Endodermal cell (in vitro differentiated cells): Measurements from ENCODE around the gene NPLOC4. TPM values are rescaled to one million over a fixed set of nuclear protein-coding genes. Genes with fewer than 3 reads are reported as not detected.

ENCODE experiments used
- DNase-seq: peaks from one replicate; pipeline ENCODE4 v3.0.0-alpha.2; 2017
- H3K27ac ChIP-seq: 2 replicates; pipeline ENCODE4 v1.5.1; 2013; ENCODE audit warnings: mild to moderate bottlenecking, low read depth, low read length, moderate library complexity
- H3K27me3 ChIP-seq: 2 replicates; pipeline ENCODE4 v1.6.1; 2013; ENCODE audit warnings: mild to moderate bottlenecking, low read length, moderate library complexity; ENCODE audit not compliant: insufficient read depth, control insufficient read depth, poor library complexity, severe bottlenecking
- H3K36me3 ChIP-seq: 2 replicates; pipeline ENCODE4 v1.7.0; 2013; ENCODE audit warnings: mild to moderate bottlenecking, low read length, moderate library complexity; ENCODE audit not compliant: control insufficient read depth, insufficient read depth
- H3K4me1 ChIP-seq: one replicate; pipeline ENCODE4 v1.7.0; 2013; ENCODE audit warnings: low read length; ENCODE audit not compliant: control insufficient read depth, insufficient read depth
- H3K4me3 ChIP-seq: 2 replicates; pipeline ENCODE4 v1.5.1; 2013; ENCODE audit warnings: mild to moderate bottlenecking, low read length, moderate library complexity
- H3K9ac ChIP-seq: 2 replicates; pipeline ENCODE4 v1.6.1; 2013; ENCODE audit warnings: mild to moderate bottlenecking, low read length, moderate library complexity; ENCODE audit not compliant: poor library complexity, severe bottlenecking; ENCODE audit errors: extremely low read depth
- H3K9me3 ChIP-seq: 2 replicates; pipeline ENCODE4 v1.6.1; 2013; ENCODE audit warnings: mild to moderate bottlenecking, low read length, moderate library complexity; ENCODE audit not compliant: control insufficient read depth
- H3K27ac Mint-ChIP-seq: 2 replicates; pipeline ENCODE4 v1.8.0; 2020; ENCODE audit warnings: mixed read lengths
- H3K27me3 Mint-ChIP-seq: 2 replicates; pipeline ENCODE4 v1.8.0; 2021; ENCODE audit warnings: mild to moderate bottlenecking, mixed read lengths; ENCODE audit not compliant: insufficient read depth
- H3K36me3 Mint-ChIP-seq: 2 replicates; pipeline ENCODE4 v1.8.0; 2020; ENCODE audit warnings: low read depth, mixed read lengths
- H3K4me1 Mint-ChIP-seq: 2 replicates; pipeline ENCODE4 v1.8.0; 2020; ENCODE audit warnings: mixed read lengths
- H3K4me3 Mint-ChIP-seq: 2 replicates; pipeline ENCODE4 v1.8.0; 2020; ENCODE audit warnings: mild to moderate bottlenecking, moderate library complexity, mixed read lengths
- H3K9me3 Mint-ChIP-seq: 2 replicates; pipeline ENCODE4 v1.8.0; 2020; ENCODE audit warnings: mild to moderate bottlenecking, mixed read lengths
- CTCF ChIP-seq: fragments of 200-600 bp; sonication (generic); conservative IDR thresholded peaks from 2 replicates; pipeline ENCODE4 v1.5.0; 2021; ENCODE audit warnings: antibody characterized with exemption, mild to moderate bottlenecking
- WGBS, 2 experiments: methylation state at CpG; one replicate each; pipeline versions ENCODE4 v1.1.5 to v1.1.7; 2013; ENCODE audit warnings: missing lambda C conversion rate in 2 of 2, mixed read lengths in 1 of 2; ENCODE audit not compliant: insufficient coverage in 1 of 2, insufficient read length in 1 of 2; 5-methylcytosine and 5-hydroxymethylcytosine counted together
- total RNA-seq, 2 donors: library from RNA; stranded (reverse); fragmentation: NEBNext Ultra II Directional in 1 of 2; extraction: Animal tissue kit (Norgen Biotek cat#: 25700) in 1 of 2; gene quantifications; 2 replicates in 1 of 2; 3 replicates in 1 of 2; pipeline ENCODE4 v1.2.1, GENCODE V29; 2021

The NPLOC4 gene
- total RNA-seq, 2 donors from 2014 or later, result 113 to 118 TPM

- Histone ChIP-seq H3K9ac (peak overlapping the region; percentile 99), H3K27ac (no peak overlapping the region), H3K4me1 (no peaks in the 10 kb centered on the region), H3K27me3 (no peaks in the 10 kb centered on the region), H3K9me3 (no peaks in the 10 kb centered on the region), H3K36me3 (peaks cover 38% of the 10 kb centered on the region), H3K4me3 (peak overlapping the region; percentile 95)
- Mint-ChIP-seq H3K27ac (peak overlapping the region; percentile 97), H3K4me3 (peak overlapping the region; percentile 98), H3K36me3 (peaks cover 40% of the 10 kb centered on the region), H3K4me1 (peaks cover 13% of the 10 kb centered on the region), H3K9me3 (peaks cover 6% of the 10 kb centered on the region), H3K27me3 (peaks cover 4% of the 10 kb centered on the region)
- 57 to 60% methylated on average over 8 to 12 of the region's 12 CpGs for WGBS, 2 experiments
- no peak for TF ChIP-seq CTCF
- DNase-seq, result peak; percentile 78
These were observed 127.5 kb downstream of the NPLOC4 start for GRCh38 chr17:81509207-81509971.

GRCh38 chr17:81508639-81509206, 128.2 kb downstream of the NPLOC4 start:
- Mint-ChIP-seq H3K27ac (peak overlapping the region; percentile 97), H3K4me1 (peaks cover 13% of the 10 kb centered on the region), H3K9me3 (peaks cover 6% of the 10 kb centered on the region), H3K36me3 (peaks cover 40% of the 10 kb centered on the region), H3K27me3 (peaks cover 4% of the 10 kb centered on the region), H3K4me3 (peak overlapping the region; percentile 98)
- no peaks in the 10 kb centered on the region for H3K27me3 ChIP-seq
- H3K27ac ChIP-seq, result no peak overlapping the region
- DNase-seq, result peak; percentile 78
- 83 to 89% methylated on average over 9 to 10 of the region's 10 CpGs for WGBS, 2 experiments
- no peaks in the 10 kb centered on the region for H3K4me1 ChIP-seq
- H3K9ac ChIP-seq, result peak overlapping the region; percentile 99
- no peak for TF ChIP-seq CTCF
- H3K9me3 ChIP-seq, result no peaks in the 10 kb centered on the region
- H3K36me3 ChIP-seq, result peaks cover 38% of the 10 kb centered on the region
- H3K4me3 ChIP-seq, result peak overlapping the region; percentile 95

Other genes with a start within 250 kb of the NPLOC4 start
- gene BAHCC1, start 241.7 kb downstream of the NPLOC4 start, total RNA-seq, result 10 to 100 TPM; 63.9 to 78.1 TPM
- gene ACTG1, start 124.3 kb downstream of the NPLOC4 start, total RNA-seq, result 1,000 to 10,000 TPM; 4,461 to 5,616 TPM
- 1 to 10 TPM; 1.0 to 1.8 TPM for gene FSCN2, start 108.7 kb downstream of the NPLOC4 start, total RNA-seq
- 10 to 100 TPM; 34.5 to 39.5 TPM for gene FAAP100, start 84.8 kb downstream of the NPLOC4 start, total RNA-seq
- 1 to 10 TPM; 1.3 to 1.8 TPM for gene TSPAN10, start 84 bp upstream of the NPLOC4 start, total RNA-seq
- 1 to 10 TPM; 3.2 to 4.3 TPM for gene PDE6G, start 19.4 kb upstream of the NPLOC4 start, total RNA-seq
- gene OXLD1, start 29.5 kb upstream of the NPLOC4 start, total RNA-seq, result 10 to 100 TPM; 30.2 to 36.5 TPM
- 10 to 100 TPM; 35.8 to 44.2 TPM for gene CCDC137, start 29.6 kb upstream of the NPLOC4 start, total RNA-seq
- gene ARL16, start 46.7 kb upstream of the NPLOC4 start, total RNA-seq, result 10 to 100 TPM; 41.2 to 47.8 TPM
- 100 to 1,000 TPM; 114 to 130 TPM for gene HGS, start 46.9 kb upstream of the NPLOC4 start, total RNA-seq
- gene MRPL12, start 66.3 kb upstream of the NPLOC4 start, total RNA-seq, result 100 to 1,000 TPM in 1 of 2 donors, 10 to 100 TPM in 1; 99.4 to 105 TPM
- 10 to 100 TPM; 24.8 to 37.6 TPM for gene SLC25A10, start 75.2 kb upstream of the NPLOC4 start, total RNA-seq
- 1 to 10 TPM in 1 of 2 donors, not detected in 1; 4.0 TPM for gene GCGR, start 167.0 kb upstream of the NPLOC4 start, total RNA-seq
- 100 to 1,000 TPM; 164 to 183 TPM for gene MCRIP1, start 196.2 kb upstream of the NPLOC4 start, total RNA-seq
- gene PPP1R27, start 197.9 kb upstream of the NPLOC4 start, total RNA-seq, result not detected
- 100 to 1,000 TPM; 493 to 535 TPM for gene P4HB, start 223.4 kb upstream of the NPLOC4 start, total RNA-seq
- 100 to 1,000 TPM; 240 to 254 TPM for gene ARHGDIA, start 234.2 kb upstream of the NPLOC4 start, total RNA-seq